ENCODE results near the gene KCNK7.
A peak's percentile ranks its signal among the peaks of the same experiment; 100 is the strongest.

Gene KCNK7

DNA sequence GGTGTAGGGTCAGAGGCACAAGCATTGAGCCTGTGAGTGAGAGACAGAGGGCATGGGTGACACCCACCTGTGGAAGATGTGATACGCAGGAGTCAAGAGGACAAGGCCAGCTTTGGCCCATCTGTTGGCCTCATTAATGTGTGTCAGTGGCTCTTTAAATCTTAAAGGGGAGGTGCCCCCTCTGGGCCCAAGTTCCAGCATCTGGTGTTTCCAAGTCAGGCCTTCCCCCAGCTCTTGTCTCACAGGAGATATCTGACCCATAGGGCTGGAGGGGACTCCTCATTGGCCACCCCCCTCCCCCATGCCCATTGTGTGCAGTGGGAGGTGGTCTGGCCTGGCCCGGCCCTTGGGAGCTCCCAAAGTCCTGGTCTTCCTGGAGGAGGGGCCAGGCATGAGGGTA, 8.9 kb downstream of the KCNK7 start:
- no peak for DNase-seq (ENCODE audit: low spot score)

DNA sequence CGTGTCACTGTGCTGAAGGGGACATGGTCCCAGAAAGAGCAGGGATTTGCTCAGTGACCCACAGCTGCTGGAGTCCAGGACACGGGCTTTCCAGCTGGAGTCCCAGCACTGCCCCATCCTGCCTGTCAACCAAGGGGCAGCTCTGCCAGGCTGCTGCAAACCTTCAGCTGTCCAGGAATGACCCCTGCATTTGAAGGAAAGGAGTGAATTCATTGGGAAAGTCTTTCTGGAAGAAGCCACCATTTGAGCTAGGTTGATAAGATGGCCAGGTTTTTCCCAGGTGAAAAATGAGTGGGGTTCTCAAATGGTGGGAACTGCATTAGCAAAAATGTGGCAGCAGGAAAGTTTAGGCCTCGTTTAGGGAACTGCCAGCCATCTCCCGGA, 9.4 kb downstream of the KCNK7 start:
- no peak for DNase-seq (ENCODE audit: low spot score)

DNA sequence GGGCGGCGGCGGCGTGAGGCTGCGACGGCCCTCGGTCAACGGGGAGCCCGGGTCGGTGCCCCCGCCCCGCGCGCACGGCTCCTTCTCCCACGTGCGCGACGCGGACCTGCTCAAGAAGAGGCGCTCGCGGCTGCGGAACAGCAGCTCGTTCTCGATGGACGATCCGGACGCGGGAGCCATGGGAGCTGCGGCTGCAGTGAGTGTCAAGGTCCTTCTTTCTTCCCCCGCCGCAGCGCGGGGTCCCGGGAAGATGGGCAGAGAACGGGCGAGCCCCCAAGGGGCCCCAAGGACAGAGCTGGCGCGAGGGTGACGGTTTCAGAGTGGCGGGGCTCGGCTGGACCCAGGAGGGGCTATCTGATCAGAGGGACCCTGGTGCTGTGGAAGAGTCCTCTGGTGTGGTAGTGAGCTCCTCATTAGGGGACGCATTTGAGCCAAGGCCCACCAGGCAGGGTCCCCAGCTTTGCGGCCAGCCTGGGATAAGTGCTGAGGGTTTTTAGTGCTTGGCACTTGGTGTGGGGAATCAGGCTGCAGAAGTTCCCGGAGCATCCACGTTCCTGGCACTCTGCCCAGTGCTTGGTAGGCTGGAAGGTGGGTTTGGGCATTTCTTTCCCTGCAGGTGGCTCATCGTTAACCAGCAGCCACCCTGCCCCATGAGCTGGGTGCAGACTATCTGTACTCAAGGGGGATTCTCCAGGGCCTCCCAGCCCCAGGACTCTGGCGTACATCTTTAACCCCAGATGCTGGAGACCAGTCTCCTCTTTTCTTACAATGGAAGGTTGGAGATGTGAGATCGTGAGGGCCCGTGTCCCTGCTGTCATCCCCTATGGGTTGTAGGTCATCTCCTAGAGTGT, 10.0 kb downstream of the KCNK7 start:
- DNase-seq (ENCODE audit: low spot score): no peak

DNA sequence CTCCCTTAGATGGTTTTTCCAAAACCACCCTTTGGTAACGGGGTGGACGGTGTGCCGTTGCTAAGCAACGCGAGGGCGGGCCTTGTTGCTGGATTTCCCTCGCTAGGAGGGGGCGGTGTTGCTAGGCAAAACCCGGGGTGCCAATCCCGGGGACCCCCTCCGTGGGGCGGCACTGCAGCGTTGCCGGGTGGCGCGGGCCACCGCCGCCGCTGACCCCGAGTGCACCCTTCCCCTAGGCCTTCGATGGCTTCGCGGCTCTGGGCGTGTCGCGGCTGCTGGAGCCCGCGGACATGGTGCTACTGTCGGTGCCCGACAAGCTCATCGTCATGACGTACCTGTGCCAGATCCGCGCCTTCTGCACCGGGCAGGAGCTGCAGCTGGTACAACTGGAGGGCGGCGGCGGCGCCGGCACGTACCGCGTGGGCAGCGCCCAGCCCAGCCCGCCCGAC, 10.9 kb downstream of the KCNK7 start:
- DNase-seq (ENCODE audit: low spot score): peak; percentile 65

DNA sequence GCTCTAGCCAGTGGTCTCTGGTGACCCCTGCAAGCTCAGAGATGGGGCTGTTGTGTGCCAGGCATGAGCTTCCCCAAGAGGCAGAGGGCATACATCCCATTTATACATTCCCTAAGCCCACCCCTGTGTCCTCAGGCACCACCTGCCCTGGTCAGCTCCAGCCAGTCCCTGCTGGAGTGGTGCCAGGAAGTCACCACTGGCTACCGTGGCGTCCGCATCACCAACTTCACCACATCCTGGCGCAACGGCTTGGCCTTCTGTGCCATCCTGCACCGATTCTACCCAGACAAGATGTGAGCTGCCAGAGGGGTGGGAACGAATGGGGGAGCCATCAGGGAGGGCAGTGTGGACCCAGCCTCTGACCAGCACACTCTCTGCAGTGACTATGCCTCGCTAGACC, 11.5 kb downstream of the KCNK7 start:
- DNase-seq (ENCODE audit: low spot score): no peak

DNA sequence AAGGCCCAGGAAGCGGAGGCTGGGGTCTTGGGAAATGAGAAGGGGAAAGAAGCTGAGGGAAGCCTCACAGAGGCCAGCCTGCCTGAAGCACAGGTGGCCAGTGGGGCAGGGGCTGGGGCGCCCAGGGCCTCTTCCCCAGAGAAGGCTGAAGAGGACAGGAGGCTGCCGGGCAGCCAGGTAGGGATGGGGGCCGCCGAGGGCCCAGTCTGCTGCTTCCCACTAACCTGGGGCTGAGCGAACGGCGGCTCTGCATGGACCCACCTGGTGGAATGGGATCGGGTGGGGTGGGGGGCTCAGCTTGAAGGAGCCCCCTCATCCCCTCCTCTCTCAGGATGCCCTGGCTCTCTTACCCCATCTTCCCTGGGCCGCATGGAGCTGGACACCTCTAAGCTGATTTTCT, 12.0 kb downstream of the KCNK7 start:
- no peak for DNase-seq (ENCODE audit: low spot score)

DNA sequence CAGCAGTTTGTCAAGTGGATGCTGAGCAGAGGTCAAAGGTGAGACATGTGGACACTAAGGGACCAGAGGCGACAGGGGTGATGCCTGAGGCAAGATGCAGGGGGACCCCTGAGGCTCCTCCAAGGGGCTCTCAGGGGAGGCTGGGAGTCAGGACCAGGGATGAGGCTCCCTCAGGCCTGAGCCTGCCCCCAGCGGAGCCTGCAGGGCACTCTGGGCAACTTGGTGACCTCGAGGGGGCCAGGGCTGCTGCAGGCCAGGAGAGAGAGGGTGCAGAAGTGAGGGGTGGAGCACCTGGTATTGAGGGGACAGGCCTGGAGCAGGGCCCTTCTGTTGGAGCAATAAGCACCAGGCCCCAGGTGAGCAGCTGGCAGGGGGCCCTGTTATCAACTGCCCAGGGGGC, 13.7 kb downstream of the KCNK7 start:
- no peak for DNase-seq (ENCODE audit: low spot score)

DNA sequence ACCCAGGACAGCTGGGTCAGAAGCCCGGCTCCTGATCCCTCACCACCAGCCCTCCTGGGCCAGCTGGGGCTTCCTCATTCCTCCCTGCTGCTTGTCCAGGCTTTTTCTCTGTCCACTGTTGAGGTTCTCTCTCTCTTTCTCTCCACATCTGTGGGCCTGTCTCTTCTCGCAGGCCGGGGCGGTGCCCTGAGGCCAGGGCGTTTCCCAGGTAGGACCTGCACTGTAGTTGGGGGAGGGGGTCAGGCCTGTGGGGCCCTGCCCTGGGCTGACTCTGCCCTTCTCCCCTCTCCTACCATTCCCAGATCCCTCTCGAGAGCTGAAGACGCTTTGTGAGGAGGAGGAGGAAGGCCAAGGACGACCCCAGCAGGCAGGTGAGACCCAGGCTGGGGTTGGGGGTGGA, 14.8 kb downstream of the KCNK7 start:
- no peak for DNase-seq (ENCODE audit: low spot score)

DNA sequence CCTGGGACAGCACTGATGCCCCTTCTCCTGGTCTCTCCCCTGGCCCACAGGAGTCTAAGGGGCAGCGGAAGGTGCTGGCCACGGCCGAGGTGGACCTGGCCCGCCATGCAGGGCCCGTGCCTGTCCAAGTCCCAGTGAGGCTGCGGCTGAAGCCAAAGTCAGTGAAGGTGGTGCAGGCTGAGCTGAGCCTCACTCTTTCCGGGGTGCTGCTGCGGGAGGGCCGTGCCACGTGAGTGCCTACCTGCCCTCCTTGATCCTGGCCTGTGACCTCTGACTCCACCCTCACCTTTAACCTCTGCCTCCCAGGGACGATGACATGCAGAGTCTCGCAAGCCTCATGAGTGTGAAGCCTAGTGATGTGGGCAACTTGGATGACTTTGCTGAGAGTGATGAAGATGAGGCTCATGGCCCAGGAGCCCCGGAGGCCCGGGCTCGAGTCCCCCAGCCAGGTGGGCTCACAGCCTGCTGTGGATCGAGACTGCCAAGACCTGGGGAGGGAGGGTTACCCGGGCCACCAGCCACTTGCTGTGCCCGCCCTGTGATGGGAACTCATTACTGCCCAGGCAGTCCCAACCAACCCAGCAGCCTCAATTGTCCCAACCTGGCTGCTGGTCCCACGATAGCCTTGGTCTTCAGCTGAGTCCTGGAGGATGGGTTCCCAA, 15.4 kb downstream of the KCNK7 start:
- no peak for DNase-seq (ENCODE audit: low spot score)

DNA sequence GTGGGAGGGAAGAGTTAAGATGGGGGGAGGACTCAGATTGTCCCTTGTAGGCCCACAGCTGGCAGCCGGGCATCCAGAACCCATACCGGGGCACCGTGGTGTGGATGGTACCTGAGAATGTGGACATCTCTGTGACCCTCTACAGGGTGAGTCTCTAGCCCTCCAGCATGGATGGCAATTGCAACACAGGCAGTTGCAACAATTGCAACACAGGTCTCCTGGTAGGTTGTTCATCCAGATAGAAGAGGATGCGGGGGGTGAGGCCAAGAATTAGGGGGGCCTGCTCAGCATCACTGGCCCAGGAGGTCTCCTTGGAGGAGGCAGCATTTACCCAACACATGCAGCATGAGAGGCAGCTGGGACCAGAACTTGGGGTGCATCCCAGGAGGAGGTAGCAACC, 16.3 kb downstream of the KCNK7 start:
- DNase-seq (ENCODE audit: low spot score): no peak

DNA sequence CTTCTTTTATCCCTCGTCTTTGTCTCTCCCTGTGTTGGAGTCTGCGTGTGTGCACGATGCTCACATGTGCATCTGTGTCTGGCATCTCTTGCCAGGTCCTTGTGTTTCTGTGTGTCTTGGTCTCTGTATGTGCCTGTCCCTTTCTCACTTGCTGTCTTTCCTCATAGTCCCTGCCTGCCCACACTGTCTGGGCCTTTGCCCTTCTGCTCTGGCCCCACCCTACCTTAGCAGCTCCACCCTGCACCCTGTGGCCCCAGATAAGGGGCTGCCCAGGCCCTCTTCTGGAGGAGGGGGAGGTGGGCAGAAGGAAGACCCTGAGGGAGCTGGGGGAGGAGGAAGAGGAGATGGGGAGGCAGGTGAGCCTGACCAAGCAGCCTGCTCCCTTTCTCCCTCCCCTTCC, 16.9 kb downstream of the KCNK7 start:
- DNase-seq (ENCODE audit: low spot score): no peak

DNA sequence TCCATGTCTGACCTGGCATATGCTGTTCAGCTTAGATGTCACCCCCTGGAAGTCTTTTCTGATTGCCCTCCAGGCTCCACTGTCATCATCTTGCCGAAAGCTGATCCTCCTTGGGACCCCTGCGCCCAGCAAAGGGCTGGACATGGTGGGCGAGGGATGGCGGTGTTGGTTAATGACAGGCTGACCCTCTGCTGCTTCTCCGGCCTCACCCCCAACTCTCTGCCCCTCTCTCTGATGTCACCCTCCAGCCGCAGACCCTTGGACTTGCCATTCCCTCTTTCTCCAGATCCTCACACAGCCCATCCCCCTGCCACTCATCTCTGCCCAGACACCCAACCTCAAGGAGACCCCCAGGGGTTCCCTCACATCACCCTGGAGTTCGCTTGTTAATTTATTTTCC, 17.5 kb downstream of the KCNK7 start:
- DNase-seq (ENCODE audit: low spot score): no peak

DNA sequence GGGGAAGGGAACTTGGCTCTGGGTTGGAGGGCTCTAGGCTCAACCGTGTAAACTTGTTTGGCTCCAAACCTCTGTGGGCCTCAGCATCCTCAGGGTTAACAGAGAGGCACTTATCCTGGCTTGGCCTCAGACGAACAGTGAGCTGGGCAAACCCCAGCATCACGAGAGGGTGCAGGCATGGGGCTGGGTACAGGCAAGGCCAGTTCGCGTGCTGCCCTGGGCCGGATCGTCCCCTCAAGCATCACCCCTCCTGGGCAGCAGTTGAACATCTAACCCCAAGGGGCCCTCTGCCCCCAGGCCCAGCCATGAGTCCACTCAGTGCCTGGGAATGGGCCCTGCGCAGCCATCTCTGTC, 17.9 kb downstream of the KCNK7 start:
- DNase-seq (ENCODE audit: low spot score): no peak

DNA sequence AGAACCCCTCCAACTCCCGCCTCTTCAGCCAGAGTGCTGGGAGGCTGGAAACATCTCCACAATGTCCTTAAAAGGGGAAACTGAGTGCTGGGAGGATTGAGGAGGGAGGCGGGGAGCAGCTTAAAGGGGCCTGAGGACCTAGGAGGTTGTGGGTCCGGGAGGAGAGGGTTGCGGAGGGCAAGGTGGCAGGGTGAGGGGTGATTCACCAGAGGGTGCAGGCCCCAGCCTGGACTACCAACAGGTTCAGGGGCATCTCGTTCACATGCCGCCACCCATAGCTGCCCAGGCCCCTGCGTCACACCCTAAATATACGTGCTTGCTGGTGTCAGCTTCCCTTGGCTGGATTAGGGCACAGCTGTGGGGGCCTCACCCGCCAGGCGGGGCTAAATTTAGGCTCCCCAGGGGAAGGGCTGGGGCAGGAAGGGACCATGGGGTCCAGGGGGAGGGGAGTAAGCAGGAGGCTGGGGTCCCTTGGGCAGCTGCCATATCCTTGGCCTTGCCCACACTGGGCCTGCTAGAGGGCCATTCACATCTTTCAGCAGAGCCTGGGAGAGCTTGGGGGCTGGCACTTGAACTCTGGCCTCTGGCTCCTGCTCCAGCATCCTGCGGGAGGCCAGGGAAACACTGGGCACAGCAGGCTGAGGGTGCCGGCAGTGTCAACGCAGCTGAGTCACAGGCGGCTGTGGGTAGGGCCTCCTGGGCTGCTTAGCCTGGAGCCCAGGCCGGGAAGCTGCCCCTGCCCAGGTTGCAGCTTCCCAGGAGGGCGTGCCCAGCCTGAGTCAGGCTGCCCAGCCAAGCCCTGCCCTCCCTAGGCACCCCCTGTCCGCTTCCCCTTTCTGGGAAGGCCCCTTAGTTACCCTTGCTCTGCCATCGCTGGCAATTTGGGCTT, 18.5 kb downstream of the KCNK7 start:
- no peak for DNase-seq (ENCODE audit: low spot score)

DNA sequence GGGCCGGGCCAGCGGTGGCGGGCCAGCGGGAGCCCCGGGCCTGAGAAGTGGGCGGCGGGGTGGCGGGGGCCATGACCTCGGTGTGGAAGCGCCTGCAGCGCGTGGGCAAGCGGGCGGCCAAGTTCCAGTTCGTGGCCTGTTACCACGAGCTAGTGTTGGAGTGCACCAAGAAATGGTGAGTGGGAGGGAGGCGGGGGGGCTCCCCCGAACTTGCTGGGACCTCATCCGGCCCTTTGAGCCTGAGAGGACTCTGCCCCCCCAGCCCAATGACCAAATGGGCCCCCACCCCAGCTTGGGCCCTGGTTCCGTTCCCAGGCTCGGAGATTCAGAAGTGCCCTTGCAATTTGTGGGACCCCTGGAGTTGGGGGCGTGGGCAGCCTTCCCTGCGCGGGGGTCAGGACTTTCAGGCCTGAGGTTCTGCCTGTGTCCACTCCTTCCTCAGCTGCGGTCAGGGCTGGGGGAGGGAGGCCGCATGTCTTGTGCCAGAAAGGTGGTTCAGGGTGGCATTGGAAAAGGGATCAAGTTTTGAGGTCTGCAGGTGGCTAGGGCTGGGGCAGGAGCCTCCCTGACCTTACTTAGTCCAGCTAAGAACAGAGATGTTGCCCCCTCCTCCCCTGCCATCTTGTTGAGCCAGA, 19.3 kb downstream of the KCNK7 start:
- no peak for DNase-seq (ENCODE audit: low spot score)

DNA sequence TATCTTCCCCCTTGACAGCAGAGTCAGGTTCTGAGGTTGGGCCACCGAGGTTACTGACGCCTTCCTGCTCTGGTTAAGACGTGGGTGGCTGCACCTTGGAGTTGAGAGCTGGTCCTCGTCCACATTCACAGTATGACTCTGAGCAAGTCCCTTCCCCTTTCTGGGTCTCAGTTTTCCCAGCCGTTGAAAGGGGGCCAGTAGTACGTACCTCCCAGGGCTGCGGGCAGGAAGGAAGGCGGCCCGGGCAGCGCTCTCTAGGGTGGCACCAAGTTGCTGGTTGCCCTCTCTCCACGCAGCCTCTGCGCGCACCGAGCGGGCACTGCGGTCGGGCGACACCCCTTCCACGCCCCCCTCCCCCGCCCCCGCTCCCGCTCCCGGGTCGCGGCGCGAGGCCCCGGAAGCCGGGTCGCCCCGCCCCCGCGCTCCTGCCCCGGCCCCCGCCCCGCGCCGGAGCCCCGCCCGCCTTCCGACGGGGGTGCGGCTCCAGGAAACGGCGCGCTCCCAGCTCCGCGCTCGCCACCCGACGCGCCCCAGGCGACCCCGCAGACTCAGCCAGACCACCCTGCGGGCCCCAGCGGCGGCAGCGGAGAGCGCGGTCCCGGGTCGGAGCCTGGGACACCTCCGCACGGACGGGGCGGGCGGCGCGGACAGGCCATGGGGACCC, 19.9 kb downstream of the KCNK7 start, which contains the start of gene EHBP1L1:
Gene EHBP1L1 (plus strand): TSS at position 486 of the 664 bp plus-strand sequence. CDS start 250 bp downstream, outside the sequence.
- no peak for DNase-seq (ENCODE audit: low spot score)

DNA sequence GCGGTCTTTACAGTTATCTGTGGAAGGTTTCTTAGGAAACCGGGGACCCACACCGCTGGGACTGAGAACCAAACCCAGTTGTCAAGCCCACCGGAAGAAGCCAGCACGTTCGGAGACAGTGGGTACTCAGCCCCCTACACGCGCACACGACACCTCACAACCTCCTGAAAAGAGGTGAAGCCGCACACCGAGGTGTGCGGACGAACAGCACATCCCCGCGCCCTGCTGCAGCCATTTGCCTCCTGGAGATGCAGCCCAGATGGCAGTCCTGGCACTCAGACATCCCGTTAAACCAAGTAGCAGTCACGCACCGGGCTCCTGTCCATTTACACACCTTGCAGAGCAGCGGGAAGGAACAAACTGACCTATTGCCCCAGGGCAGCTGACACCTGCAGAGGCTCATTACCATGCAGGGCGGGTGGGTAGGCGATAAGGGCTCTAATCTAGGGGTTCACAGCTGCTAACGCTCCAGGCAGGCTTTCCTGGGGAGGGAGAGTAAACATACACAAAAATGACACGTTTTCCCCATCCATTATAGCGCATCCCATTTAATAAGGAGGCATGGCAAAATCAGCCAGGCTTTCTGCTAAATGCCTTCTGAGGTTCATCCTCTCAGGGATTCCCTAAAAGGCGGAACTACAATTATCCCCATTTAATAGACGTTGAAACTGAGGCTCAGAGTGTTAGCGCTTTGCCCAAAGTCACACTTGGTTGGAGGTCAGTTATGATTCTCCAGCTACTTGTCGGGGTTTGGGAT, 20.6 kb downstream of the KCNK7 start:
- no peak for DNase-seq (ENCODE audit: low spot score)

DNA sequence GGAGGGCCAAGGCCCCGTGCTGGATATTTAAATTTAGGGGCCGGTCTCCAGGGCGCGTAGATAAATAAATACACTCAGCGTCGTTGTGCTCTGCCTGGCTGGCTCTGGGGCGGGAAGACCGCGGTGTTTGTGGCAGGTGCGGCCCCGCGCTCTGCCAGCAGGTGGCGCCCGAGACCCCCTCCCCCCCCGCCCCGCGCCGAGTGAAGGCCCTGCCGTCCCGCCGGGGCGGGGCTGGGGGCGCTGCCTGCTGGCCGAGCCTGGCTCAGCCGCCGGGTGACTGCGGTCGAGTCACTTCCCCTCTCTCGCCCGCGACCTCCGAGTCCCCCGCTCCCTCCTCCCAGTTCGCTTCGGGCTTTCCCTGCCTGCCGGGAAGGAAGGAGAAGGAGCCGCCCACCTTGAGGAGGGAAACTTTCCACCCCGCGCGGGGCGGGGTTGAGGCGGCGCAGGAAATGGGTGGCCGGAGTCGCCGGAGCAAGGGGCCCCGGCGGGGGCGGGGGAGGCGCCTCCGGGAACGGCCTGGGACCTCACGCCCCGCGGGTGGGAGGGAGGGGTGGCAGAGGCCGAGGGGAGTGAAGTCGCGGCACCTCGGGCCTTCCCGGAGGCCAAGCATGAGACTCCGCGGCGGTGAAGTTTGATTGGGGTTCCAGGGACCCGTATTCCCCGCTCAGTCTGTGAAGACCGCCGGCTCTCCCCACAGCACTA, 21.3 kb downstream of the KCNK7 start:
- DNase-seq (ENCODE audit: low spot score): peak; percentile 81

DNA sequence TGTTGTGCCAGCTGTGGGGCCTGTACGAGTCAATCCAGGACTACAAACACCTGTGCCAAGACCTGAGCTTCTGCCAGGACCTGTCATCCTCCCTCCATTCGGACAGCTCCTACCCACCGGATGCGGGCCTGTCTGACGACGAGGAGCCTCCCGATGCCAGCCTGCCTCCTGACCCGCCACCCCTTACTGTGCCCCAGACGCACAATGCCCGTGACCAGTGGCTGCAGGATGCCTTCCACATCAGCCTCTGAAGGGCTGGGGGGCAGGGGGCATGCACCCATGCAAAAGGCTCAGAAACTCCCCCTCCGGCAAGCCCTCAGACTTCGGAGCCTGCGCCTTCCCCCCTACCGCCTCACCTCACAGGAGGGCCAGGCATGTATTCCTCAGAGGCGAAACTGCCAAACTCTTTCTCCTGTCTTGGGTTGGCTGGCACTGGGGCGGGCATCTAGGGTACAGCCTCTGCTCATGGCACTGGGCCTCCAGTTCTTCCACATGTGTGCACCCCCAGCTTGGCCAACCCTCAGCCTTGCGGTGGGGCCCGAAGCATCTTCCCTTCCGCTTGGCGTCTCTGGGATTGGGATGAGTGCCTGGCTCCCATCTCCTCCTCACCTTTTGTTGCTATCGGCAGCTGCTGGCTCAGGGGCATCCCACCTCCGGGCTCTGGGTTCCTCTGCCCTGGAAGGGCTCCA, 22.1 kb downstream of the KCNK7 start:
- no peak for DNase-seq (ENCODE audit: low spot score)
